PC-9 (cell line): Measurements from ENCODE around the gene BCO2. TPM values are rescaled to one million over a fixed set of nuclear protein-coding genes. Genes with fewer than 3 reads are reported as not detected.

Experiments
- BruUV-seq: library from RNA; stranded (reverse); fragments of 400-500 nt; replicated peaks from 2 replicates; lab custom pipeline; 2021; lab: Mats Ljungman, UMichigan
- CTCF ChIA-PET: fragments of 300-600 bp; sonication (Branson Sonifier 250); formaldehyde crosslinking; loops from one replicate; lab custom pipeline; 2022; ENCODE audit warnings: antibody characterized with exemption; lab: Charles Lee
- POLR2A ChIA-PET: fragments of 300-600 bp; sonication (Branson Sonifier 250); formaldehyde crosslinking; loops from one replicate; lab custom pipeline; 2022; ENCODE audit warnings: antibody characterized with exemption; ENCODE audit not compliant: unreplicated experiment; lab: Charles Lee
- DNase-seq, 2 experiments: peaks; one replicate each; pipeline versions ENCODE4 v3.0.0 to v3.0.0-alpha.2; 2015 to 2022; ENCODE audit warnings: mixed read lengths in 1 of 2
- H2AFZ ChIP-seq: fragments of 200-600 bp; sonication (generic); 2 replicates; pipeline ENCODE4 v1.8.1; 2017; ENCODE audit warnings: antibody characterized with exemption
- H3F3A ChIP-seq: fragments of 200-600 bp; sonication (generic); 2 replicates; pipeline ENCODE4 v1.8.1; 2017; ENCODE audit warnings: antibody characterized with exemption, mild to moderate bottlenecking, low read depth; ENCODE audit not compliant: insufficient read depth
- H3K27ac ChIP-seq: fragments of 200-600 bp; sonication (generic); 2 replicates; pipeline ENCODE4 v1.6.1; 2016; ENCODE audit warnings: mixed run types
- H3K27me3 ChIP-seq: fragments of 200-600 bp; sonication (generic); 2 replicates; pipeline ENCODE4 v1.6.1; 2016; ENCODE audit warnings: low read depth, mixed run types; ENCODE audit not compliant: insufficient read depth
- H3K36me3 ChIP-seq: fragments of 200-600 bp; sonication (generic); 2 replicates; pipeline ENCODE4 v1.6.1; 2016; ENCODE audit warnings: low read depth, mixed run types
- H3K4me1 ChIP-seq: fragments of 200-600 bp; sonication (generic); replicated peaks from 2 replicates; pipeline ENCODE4 v1.6.1; 2016; ENCODE audit warnings: mixed run types; ENCODE audit not compliant: insufficient read depth
- H3K4me2 ChIP-seq: fragments of 200-600 bp; sonication (generic); 2 replicates; pipeline ENCODE4 v1.6.1; 2017; ENCODE audit warnings: mixed run types
- H3K4me3 ChIP-seq: fragments of 200-600 bp; sonication (generic); 2 replicates; pipeline ENCODE4 v1.6.1; 2016; ENCODE audit warnings: mixed run types
- H3K79me2 ChIP-seq: fragments of 200-600 bp; sonication (generic); 2 replicates; pipeline ENCODE4 v1.6.1; 2017; ENCODE audit warnings: low read depth, mixed run types
- H3K9me2 ChIP-seq: fragments of 200-600 bp; sonication (generic); 2 replicates; pipeline ENCODE4 v1.8.1; 2017; ENCODE audit warnings: mild to moderate bottlenecking; ENCODE audit not compliant: insufficient read depth
- H3K9me3 ChIP-seq: fragments of 200-600 bp; sonication (generic); 2 replicates; pipeline ENCODE4 v1.8.1; 2016; ENCODE audit warnings: low read depth; ENCODE audit not compliant: insufficient read depth
- H4K20me1 ChIP-seq: fragments of 200-600 bp; sonication (generic); 2 replicates; pipeline ENCODE4 v1.8.1; 2017; ENCODE audit not compliant: insufficient read depth
- EZH2 ChIP-seq: fragments of 200-600 bp; sonication (generic); IDR thresholded peaks from 2 replicates; pipeline ENCODE4 v1.8.0; 2017; ENCODE audit warnings: antibody characterized with exemption, low read depth
- intact Hi-C: fragments of 100-400 bp; cut with micrococcal nuclease; formaldehyde crosslinking; loops from one replicate; pipeline ENCODE4 v1.10.0; 2022; ENCODE audit not compliant: unreplicated experiment
- total RNA-seq: library from RNA; stranded (reverse); gene quantifications from 2 replicates; pipeline ENCODE4 v1.2.3, GENCODE V29; 2021
- TF ChIP-seq, protein P1 (sequence below): fragments of 200-600 bp; sonication (generic); conservative IDR thresholded peaks from 2 replicates; pipeline ENCODE4 v1.6.1; 2017; ENCODE audit warnings: mixed run types, antibody characterized with exemption, mild to moderate bottlenecking, moderate library complexity

BCO2 gene
- total RNA-seq, 1 experiment from 2014 or later: 3.0 TPM

DNA sequence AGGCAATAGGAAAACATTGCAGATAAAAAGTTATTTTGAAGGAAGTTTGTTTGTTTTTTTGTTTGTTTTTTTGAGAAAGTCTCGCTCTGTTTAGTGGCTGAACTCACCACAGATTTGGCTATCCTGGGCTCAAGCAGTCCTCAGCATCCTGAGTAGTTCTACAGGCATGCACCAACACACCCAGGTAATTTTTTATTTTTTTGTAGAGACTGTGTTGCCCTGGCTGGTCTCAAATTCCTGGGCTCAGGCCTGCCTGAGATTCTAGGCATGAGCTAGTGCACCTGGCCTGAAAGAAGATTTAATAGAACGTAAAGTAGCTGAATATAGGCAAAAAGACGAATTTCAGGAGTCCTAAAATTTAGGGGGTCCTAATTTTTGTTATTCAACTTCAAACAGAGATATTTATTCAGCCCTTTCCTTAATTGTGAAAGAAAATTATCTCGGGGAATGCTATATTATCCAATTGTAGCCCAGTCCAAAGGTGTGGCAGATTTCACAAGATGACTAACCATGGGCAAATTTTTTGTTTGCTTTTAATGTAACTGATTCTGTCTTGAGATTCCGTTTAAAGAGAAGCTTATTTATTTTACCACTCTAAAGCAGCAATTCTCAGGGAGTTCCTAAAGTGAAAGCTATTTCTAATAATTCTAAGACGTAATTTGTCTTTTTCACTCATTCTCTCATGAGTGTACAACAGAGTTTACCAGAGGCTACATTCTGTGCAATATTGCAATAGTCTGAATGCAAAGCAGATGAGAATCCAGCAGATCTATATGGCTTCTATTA lies 12.4 kb upstream of the BCO2 start:
- intact Hi-C loops: loop anchor here (5.0 to 10.0 kb wide), 2 partner anchors 288 to 1806 kb away; partner anchors contain the start of genes ALG9, CFAP68 and FDXACB1
- POLR2A ChIA-PET: interaction anchor here (0.5 kb wide), 1 partner anchor 10 kb away, joined by 3 read pairs; no protein-coding TSS in a partner anchor
- CTCF ChIA-PET: interaction anchor here (0.6 to 1.7 kb wide), 3 partner anchors 12 to 291 kb away, joined by 3 to 5 read pairs (median 3); partner anchors contain the start of gene BCO2
- H3K9me3 ChIP-seq: no peaks in the 10 kb centered on the region
- H3K36me3 ChIP-seq: peaks cover 21% of the 10 kb centered on the region; the same call in 1 of the 2 replicates
- TF ChIP-seq EZH2: no peak
- TF ChIP-seq, protein P1, sequence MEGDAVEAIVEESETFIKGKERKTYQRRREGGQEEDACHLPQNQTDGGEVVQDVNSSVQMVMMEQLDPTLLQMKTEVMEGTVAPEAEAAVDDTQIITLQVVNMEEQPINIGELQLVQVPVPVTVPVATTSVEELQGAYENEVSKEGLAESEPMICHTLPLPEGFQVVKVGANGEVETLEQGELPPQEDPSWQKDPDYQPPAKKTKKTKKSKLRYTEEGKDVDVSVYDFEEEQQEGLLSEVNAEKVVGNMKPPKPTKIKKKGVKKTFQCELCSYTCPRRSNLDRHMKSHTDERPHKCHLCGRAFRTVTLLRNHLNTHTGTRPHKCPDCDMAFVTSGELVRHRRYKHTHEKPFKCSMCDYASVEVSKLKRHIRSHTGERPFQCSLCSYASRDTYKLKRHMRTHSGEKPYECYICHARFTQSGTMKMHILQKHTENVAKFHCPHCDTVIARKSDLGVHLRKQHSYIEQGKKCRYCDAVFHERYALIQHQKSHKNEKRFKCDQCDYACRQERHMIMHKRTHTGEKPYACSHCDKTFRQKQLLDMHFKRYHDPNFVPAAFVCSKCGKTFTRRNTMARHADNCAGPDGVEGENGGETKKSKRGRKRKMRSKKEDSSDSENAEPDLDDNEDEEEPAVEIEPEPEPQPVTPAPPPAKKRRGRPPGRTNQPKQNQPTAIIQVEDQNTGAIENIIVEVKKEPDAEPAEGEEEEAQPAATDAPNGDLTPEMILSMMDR: no peak
- peaks cover 86% of the 10 kb centered on the region for H3K4me1 ChIP-seq
- no peaks in the 10 kb centered on the region for H3K9me2 ChIP-seq
- peaks cover 58% of the 10 kb centered on the region for H3F3A ChIP-seq
- peaks cover 49% of the 10 kb centered on the region for H3K79me2 ChIP-seq
- no peak overlapping the region; the same call in 1 of the 2 replicates for H2AFZ ChIP-seq
- BruUV-seq: TSS peak; percentile 42
- peak overlapping the region; percentile 86 for H3K4me2 ChIP-seq
- H3K27me3 ChIP-seq: no peaks in the 10 kb centered on the region
- H4K20me1 ChIP-seq: no peaks in the 10 kb centered on the region
- H3K27ac ChIP-seq: peak overlapping the region; percentile 87
- peak; percentile 47 to 93 for DNase-seq
- peak overlapping the region; percentile 68 for H3K4me3 ChIP-seq

DNA sequence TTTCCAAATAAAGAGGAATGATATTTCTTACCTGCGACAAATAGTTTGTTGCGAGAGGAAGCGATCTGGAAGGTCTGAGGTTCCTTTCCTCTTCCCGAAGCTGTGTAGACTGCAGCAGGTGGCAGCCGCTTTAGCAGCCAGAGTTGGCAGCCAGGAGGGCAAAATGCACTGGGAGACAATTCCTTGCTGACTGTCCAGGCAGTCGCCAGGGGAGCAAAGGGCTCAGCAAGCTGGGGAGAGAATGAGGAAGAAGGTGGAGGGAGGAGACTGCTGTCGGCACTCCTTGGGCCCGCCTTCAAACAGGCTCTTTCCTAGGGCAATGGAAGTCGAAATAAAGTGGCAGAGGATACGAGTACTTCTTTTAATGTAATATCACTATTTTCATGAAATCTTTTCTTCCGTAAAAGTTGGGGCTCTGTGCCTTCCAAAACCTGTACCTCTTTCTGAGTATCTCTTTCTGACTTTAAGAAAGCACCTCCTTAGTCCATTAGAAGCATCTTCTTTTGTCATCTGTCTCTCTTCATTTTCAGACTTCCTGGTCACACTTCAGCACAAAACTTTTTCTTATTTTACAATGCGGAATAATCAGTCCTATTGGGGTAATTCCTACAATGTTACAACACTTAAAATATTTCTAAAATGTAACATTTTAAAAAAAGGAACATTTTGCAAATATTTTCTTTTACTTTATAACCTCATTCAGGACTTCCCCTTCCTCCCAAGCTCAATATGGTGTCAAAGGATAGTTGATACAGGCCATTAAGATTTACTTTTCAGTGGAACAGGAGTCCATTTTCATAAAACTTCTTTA lies 11.2 kb upstream of the BCO2 start, which contains the start of gene IL18:
Gene IL18 (minus strand): TSS at position 220 of the 811 bp plus-strand sequence. CDS start 9,041 bp downstream, outside the sequence.
- Histone ChIP-seq H3K36me3 (peaks cover 16% of the 10 kb centered on the region; the same call in 1 of the 2 replicates), H2AFZ (peak within 1 kb of the TSS; percentile 69), H4K20me1 (no peaks in the 10 kb centered on the region), H3K4me1 (peaks cover 75% of the 10 kb centered on the region), H3K9me3 (no peaks in the 10 kb centered on the region), H3K4me2 (peak within 1 kb of the TSS; percentile 86), H3K79me2 (peaks cover 44% of the 10 kb centered on the region), H3K9me2 (no peaks in the 10 kb centered on the region), H3K4me3 (peak within 1 kb of the TSS; percentile 68), H3K27ac (peak within 1 kb of the TSS; percentile 87), H3K27me3 (no peaks in the 10 kb centered on the region), H3F3A (peaks cover 52% of the 10 kb centered on the region)
- CTCF ChIA-PET: interaction anchor here (1.7 kb wide), 1 partner anchor 11 kb away, joined by 5 read pairs; the partner anchor contains the start of gene BCO2
- TF ChIP-seq EZH2: no peak
- TF ChIP-seq, protein P1: no peak
- no TSS peak for BruUV-seq
- DNase-seq: peak; percentile 75 to 89
- POLR2A ChIA-PET: no interaction called here
- intact Hi-C loops: loop anchor here (5.0 to 10.0 kb wide), 2 partner anchors 289 to 1807 kb away; partner anchors contain the start of genes ALG9, CFAP68 and FDXACB1

DNA sequence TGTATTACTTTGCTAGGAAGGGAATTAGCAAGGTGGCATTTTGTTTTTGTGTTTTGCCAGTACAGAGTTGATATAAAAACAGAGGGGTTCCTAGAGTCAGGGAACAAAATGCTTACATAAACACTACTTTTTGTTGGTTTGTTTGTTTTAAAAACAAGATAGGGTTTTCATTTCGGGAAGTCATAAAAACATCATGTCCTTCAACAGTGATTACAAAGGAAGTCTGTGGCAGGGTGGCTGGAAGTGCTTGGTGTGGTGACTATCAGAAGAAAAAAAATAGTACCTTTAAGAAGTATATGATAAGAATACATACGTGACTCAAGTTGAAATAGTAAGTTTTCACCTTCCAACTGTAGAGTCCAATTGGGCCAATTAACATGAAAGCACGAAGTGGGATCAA lies 10.3 kb upstream of the BCO2 start:
- no peak for DNase-seq
- no peak overlapping the region for H3K4me3 ChIP-seq
- no peaks in the 10 kb centered on the region for H3K27me3 ChIP-seq
- ChIA-PET CTCF (no interaction called here), POLR2A (no interaction called here)
- no peak overlapping the region for H3K4me2 ChIP-seq
- intact Hi-C loops: loop anchor here (10.0 kb wide), 1 partner anchor 290 kb away; the partner anchor contains the start of genes ALG9, CFAP68 and FDXACB1
- peaks cover 34% of the 10 kb centered on the region for H3K79me2 ChIP-seq
- H2AFZ ChIP-seq: no peak overlapping the region
- H3K4me1 ChIP-seq: peaks cover 65% of the 10 kb centered on the region
- H3K9me2 ChIP-seq: no peaks in the 10 kb centered on the region
- no peaks in the 10 kb centered on the region for H4K20me1 ChIP-seq
- no peak for TF ChIP-seq EZH2
- TF ChIP-seq, protein P1: no peak
- H3F3A ChIP-seq: peaks cover 51% of the 10 kb centered on the region
- H3K9me3 ChIP-seq: no peaks in the 10 kb centered on the region
- H3K27ac ChIP-seq: no peak overlapping the region; the same call in 1 of the 2 replicates
- peaks cover 10% of the 10 kb centered on the region; the same call in 1 of the 2 replicates for H3K36me3 ChIP-seq
- no TSS peak for BruUV-seq
